ACC112 (cell line): Measurements from ENCODE around the gene SATL1.
"Not testable (repeated sequence)": the region's sequence is repeated elsewhere in the genome, so short reads cannot be mapped to it uniquely, and the experiment has no call there.

ENCODE experiments used
- H2AFZ ChIP-seq: fragments of 200-600 bp; sonication (generic); one replicate; pipeline ENCODE4 v1.6.0; 2017; ENCODE audit warnings: antibody characterized with exemption, low read length; ENCODE audit not compliant: unreplicated experiment
- H3K27ac ChIP-seq: fragments of 200-600 bp; sonication (generic); 2 replicates; pipeline ENCODE4 v1.5.1; 2014; ENCODE audit warnings: low read depth, mild to moderate bottlenecking, antibody characterized with exemption, low read length, moderate library complexity
- H3K27me3 ChIP-seq: fragments of 200-600 bp; sonication (generic); 2 replicates; pipeline ENCODE4 v1.6.1; 2014; ENCODE audit warnings: mild to moderate bottlenecking, antibody characterized with exemption, low read length, moderate library complexity, mixed read lengths; ENCODE audit not compliant: insufficient read depth
- H3K36me3 ChIP-seq: fragments of 200-600 bp; sonication (generic); 2 replicates; pipeline ENCODE4 v1.6.1; 2016; ENCODE audit warnings: mild to moderate bottlenecking, antibody characterized with exemption, low read length, moderate library complexity, mixed read lengths; ENCODE audit not compliant: insufficient read depth
- H3K4me1 ChIP-seq: fragments of 200-600 bp; sonication (generic); one replicate; pipeline ENCODE4 v1.6.1; 2016; ENCODE audit warnings: low read length, mixed read lengths; ENCODE audit not compliant: insufficient read depth, unreplicated experiment, control insufficient read depth
- H3K4me3 ChIP-seq: fragments of 200-600 bp; sonication (generic); 2 replicates; pipeline ENCODE4 v1.5.1; 2014; ENCODE audit warnings: mild to moderate bottlenecking, low read depth, low read length
- H3K79me2 ChIP-seq: fragments of 200-600 bp; sonication (generic); one replicate; pipeline ENCODE4 v1.6.0; 2016; ENCODE audit warnings: low read length; ENCODE audit not compliant: control insufficient read depth, unreplicated experiment, insufficient read depth

SATL1 gene, protein sequence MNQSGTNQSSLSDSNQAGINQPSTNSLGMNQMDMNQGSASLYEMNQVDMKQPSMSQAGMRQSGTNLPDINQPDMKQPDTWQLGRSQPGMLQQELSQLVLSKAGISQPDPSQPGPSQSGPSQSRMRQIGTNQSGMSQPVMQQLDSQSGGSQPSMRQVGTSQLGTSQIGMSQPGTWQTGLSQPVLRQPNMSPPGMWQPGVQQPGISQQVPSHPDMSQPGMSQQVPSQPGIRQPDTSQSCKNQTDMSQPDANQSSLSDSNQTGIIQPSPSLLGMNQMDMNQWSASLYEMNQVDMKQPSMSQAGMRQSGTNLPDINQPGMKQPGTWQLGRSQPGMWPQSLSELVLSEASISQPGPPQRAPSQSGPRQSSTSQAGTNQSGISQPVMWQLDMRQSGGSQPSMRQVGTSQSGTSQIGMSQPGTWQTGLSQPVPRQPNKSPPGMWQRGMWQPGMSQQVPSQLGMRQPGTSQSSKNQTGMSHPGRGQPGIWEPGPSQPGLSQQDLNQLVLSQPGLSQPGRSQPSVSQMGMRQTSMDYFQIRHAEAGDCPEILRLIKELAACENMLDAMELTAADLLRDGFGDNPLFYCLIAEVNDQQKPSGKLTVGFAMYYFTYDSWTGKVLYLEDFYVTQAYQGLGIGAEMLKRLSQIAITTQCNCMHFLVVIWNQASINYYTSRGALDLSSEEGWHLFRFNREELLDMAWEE

GRCh38 chrX:85243761-85244449 is at the start of gene SATL1, which contains the start of gene ZNF711:
Gene SATL1, minus strand, starts transcription at chrX:85243779. Its CDS starts 134,811 bp downstream, at chrX:85108968.
Gene ZNF711, plus strand, starts transcription at chrX:85243991. Its CDS starts 3,582 bp downstream, at chrX:85247573.
- Histone ChIP-seq H3K79me2 (no peaks in the 10 kb centered on the region), H3K4me1 (no peaks in the 10 kb centered on the region), H3K36me3 (no peaks in the 10 kb centered on the region), H3K27ac (no peak within 1 kb of the TSS), H3K4me3 (peak within 1 kb of the TSS; percentile 40), H2AFZ (no peak within 1 kb of the TSS), H3K27me3 (peaks cover 27% of the 10 kb centered on the region)

DNA sequence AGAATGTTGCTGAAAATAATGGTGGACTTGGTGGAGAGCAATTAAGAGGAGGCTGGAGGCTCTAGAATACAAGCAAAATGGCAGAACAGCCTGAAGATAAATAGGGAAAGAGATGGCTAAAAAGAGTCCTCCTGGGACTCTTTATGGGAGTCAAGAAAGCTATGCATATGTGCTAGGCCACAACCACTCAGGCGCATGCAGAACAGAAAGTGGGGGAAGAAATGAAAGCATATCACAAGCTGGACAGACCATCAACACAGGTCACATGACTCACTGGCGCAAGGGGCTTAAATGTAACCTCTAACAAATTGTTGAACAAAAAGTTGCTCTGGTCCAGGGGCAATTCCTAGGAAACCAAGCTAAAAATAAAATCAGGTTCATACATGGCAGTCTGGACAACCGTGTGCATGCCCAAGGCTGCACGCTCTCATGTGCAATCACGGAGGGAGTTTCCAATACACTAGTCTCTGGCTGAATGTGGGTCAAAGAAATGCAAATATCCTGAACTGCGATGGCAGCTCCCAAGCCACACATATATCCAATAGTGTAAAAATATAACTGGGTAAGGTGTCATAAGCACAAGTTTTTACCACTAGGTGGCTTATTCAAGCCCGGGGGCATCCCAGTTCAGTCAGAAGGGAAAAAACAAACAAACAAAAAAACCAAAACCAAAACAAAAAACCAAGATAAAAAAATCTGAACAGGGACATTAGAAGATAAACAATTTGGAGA is 45.6 kb upstream of the SATL1 start:
- H3K27me3 ChIP-seq, result no peaks in the 10 kb centered on the region
- no peak overlapping the region for H3K4me3 ChIP-seq
- H3K79me2 ChIP-seq, result no peaks in the 10 kb centered on the region
- no peaks in the 10 kb centered on the region for H3K4me1 ChIP-seq
- no peak overlapping the region for H3K27ac ChIP-seq
- no peaks in the 10 kb centered on the region for H3K36me3 ChIP-seq
- no peak overlapping the region for H2AFZ ChIP-seq

- H3K4me1 ChIP-seq, H3K27ac ChIP-seq, H3K27me3 ChIP-seq, H3K36me3 ChIP-seq, H3K4me3 ChIP-seq, H3K79me2 ChIP-seq, H2AFZ ChIP-seq: not testable (repeated sequence)
Observed at GRCh38 chrX:85285286-85285685, 41.7 kb upstream of the SATL1 start.

GRCh38 chrX:85244450-85245211 is 1.1 kb upstream of the SATL1 start:
- Histone ChIP-seq H2AFZ (no peak overlapping the region), H3K36me3 (no peaks in the 10 kb centered on the region), H3K4me3 (peak overlapping the region; percentile 40), H3K79me2 (no peaks in the 10 kb centered on the region), H3K27ac (no peak overlapping the region), H3K4me1 (no peaks in the 10 kb centered on the region), H3K27me3 (peaks cover 27% of the 10 kb centered on the region)

DNA sequence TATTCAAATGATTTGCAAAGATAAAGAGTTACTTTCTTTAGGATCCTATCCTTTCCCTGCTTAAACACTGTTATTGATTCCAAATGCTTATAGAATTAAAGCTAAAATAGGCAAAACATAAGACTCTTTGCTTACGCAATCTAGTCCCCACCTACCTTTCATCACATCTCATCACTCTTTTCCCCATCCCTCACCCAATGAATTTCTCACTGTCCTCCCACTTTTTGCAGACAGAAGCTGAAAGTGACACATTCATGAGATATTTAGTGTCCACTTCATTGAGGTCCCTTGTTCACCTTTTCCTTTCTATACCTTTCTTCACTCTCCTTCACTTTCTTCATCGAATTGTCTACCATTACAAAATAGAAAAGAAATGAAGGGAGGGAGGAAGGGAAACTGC is 424 bp downstream of the SATL1 start:
- Histone ChIP-seq H3K27me3 (peaks cover 27% of the 10 kb centered on the region), H3K4me3 (0 out of 2 replicates have a peak overlapping the region, but pooled peaks have one; percentile 40), H3K36me3 (no peaks in the 10 kb centered on the region), H2AFZ (no peak overlapping the region), H3K79me2 (no peaks in the 10 kb centered on the region), H3K27ac (no peak overlapping the region), H3K4me1 (no peaks in the 10 kb centered on the region)

DNA sequence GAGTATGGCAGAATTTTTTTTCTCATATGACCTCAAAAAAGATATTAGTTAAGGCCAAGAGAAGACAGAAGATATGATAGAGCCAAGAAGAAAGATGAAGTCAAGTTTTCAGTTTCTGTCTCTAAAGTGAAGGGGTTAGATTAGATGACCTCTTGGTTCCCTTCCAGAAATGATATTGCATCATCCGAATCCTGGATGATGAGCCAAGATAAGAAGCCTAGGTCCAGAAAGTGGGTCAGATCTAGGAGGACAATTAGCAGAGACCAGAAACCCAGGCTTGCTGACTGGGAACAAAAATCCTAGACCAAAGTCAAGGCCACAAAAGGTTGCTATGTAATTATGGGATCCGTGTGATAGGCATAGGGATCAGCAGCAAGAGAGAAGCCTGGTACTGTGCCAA is 20.2 kb downstream of the SATL1 start:
- Histone ChIP-seq H3K79me2 (no peaks in the 10 kb centered on the region), H3K4me3 (no peak overlapping the region), H3K27me3 (no peaks in the 10 kb centered on the region), H3K4me1 (no peaks in the 10 kb centered on the region), H3K27ac (no peak overlapping the region), H3K36me3 (no peaks in the 10 kb centered on the region), H2AFZ (no peak overlapping the region)

DNA sequence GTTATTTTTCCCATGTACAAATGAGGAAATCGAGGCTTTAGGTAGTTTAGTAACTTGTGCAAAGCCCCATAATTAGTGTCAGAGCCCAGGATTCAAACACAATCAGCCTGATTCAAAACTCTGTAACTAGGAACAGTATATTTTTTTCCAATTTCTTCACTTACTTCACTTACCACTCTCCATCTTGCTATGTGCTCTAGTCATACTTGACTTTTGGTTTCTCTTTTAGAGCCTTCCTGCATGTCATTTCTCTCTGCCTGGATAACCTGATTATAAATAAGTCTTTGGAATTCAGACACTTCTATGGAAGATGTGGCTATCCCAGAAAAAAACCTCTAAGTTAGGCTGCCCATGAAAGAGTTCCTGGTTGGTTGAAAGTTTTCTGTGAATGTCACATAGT is 22.2 kb downstream of the SATL1 start:
- Histone ChIP-seq H3K27me3 (no peaks in the 10 kb centered on the region), H3K4me3 (no peak overlapping the region), H3K4me1 (no peaks in the 10 kb centered on the region), H2AFZ (no peak overlapping the region), H3K36me3 (no peaks in the 10 kb centered on the region), H3K27ac (no peak overlapping the region), H3K79me2 (no peaks in the 10 kb centered on the region)

DNA sequence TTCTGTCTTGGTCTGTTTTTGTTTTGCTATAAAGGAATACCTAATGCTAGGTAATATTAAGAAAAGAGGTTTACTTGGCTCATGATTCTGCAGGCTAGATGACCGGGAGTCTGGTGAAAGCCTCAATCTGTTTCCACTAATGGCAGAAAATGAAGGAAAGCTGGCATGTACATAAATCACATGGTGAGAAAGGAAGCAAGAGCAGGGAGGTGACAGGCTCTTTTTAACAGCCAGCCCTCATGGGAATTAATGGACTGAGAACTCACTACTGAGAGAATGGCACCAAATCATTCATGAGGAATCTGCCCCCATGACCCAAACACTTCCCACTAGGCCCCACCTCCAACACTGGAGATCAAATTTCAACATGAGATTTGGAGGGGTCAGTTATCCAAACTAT is 27.6 kb downstream of the SATL1 start:
- Histone ChIP-seq H3K4me3 (no peak overlapping the region), H3K27me3 (no peaks in the 10 kb centered on the region), H3K27ac (no peak overlapping the region), H2AFZ (no peak overlapping the region), H3K4me1 (no peaks in the 10 kb centered on the region), H3K36me3 (no peaks in the 10 kb centered on the region), H3K79me2 (no peaks in the 10 kb centered on the region)

DNA sequence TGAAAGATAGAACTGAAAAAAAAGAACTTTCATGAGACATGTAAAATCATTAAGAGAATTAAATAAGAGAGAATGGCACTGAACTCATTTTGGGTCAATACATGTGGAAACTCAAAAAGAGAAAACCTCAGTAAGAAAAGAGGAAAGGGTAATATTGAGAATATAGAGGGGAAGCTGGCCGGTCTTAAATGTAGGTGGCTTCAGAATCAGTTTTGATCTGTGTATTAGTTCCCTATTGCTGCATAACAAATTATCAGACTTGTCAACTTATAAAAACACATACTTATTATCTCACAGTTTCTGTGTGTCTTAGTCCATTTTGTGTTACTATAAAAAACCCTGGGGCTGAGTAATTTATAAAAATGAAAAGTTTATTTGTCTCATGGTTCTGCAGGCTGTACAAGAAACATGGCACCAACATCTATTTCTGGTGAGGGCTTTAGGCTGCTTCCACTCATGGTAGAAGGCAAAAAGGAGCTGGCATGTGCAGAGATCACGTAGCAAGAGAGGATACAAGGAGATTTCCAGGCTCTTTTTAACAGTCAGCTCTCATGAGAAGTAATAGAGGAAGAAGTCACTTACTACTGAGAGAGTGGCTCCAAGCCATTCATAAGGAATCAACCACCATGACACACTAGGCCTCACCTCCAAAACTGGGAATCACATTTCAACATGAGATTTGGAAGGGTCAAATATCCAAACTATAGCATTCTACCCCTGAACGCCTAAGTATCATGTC is 29.6 kb downstream of the SATL1 start:
- Histone ChIP-seq H3K4me1 (no peaks in the 10 kb centered on the region), H3K79me2 (no peaks in the 10 kb centered on the region), H3K4me3 (no peak overlapping the region), H3K27me3 (no peaks in the 10 kb centered on the region), H3K27ac (no peak overlapping the region), H2AFZ (no peak overlapping the region), H3K36me3 (no peaks in the 10 kb centered on the region)
